Glomerular visceral epithelial cell (primary cell): Measurements from ENCODE around the gene TMEM184B.
"Not testable (repeated sequence)": the region's sequence is repeated elsewhere in the genome, so short reads cannot be mapped to it uniquely, and the experiment has no call there.

ENCODE experiments used
- DNase-seq: peaks from one replicate; pipeline ENCODE4 v3.0.0-alpha.2; 2016; ENCODE audit errors: extremely low spot score

TMEM184B gene

DNA sequence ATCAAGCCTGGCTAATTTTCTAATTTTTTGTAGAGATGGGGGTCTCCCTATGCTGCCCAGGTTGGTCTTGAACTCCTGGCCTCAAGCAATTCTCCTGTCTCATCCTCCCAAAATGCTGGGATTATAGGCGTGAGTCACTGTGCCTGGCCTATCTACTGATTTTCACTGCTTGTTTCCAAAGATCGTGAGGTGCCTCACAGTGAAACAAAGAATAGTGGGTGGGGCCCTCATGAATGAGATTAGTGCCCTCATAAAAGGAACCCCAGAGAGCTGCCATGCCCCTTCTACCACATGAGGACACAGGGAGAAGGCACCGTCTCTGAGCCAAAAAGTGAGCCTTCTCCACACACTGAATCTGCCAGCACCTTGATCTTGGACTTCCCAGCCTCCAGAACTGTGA lies 23.5 kb downstream of the TMEM184B start:
- no peak for DNase-seq

- DNase-seq = no peak
Observed at GRCh38 chr22:38248280-38248679, 24.5 kb downstream of the TMEM184B start.

GRCh38 chr22:38247713-38248112 lies 25.1 kb downstream of the TMEM184B start:
- DNase-seq = no peak

DNA sequence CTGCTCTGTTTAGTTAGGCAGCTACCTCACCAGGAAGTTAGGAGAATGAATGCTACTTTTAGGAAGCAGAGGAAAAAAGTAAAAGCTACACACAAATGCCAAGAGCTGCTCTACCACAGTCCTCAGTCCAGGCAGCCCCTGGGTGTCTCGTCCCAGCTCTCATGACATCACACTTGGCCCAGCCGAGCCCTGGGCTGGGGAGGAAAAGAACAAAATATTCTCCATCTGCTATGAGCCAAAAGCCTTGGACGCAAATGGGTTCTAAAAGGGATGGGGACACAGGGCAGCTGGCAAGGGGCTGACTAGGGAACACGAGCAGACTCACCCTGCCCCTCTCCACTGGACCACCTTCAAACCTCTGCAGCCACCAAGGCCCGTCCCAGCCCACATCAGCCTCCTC lies 26.1 kb downstream of the TMEM184B start:
- no peak for DNase-seq

GRCh38 chr22:38246046-38246658 lies 26.7 kb downstream of the TMEM184B start:
- no peak for DNase-seq

- DNase-seq = no peak
Observed at GRCh38 chr22:38244106-38244505, 28.7 kb downstream of the TMEM184B start.

- no peak for DNase-seq
Observed at GRCh38 chr22:38243007-38243765, 29.6 kb downstream of the TMEM184B start.

GRCh38 chr22:38240734-38241252 lies 32.0 kb downstream of the TMEM184B start:
- DNase-seq = peak; percentile 84

DNA sequence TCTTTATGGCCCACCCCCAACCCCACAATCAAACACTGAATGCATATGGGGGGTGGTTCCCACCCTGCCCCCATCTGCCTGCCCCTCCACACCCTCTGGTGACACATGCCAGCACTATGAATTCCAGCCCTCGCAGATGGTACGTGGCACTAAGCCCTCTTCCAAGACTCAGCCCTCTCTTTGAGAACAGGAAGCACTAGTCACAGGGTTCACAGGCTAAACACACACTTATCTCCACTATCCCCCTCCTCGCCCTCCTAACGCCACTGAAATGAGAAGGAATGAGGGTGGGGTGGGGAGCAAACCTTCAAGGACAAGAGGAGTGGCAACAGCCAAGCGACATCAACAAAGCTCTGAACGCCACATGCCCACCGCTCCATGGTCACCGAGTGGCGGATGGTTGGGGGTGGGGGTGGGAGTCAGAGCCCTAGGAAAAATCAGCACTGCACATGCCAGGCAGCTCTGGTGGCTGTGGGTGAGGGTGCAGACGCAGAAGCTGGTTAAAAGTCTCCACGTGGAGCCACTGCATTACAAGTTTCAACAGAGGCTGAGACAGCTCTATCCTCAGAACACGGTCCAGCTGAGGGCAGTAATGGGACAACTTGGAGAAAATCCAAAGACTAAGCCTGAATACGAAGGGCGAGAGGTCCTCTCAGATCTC lies 33.6 kb downstream of the TMEM184B start:
- DNase-seq = peak; percentile 61

GRCh38 chr22:38238519-38239071 lies 34.2 kb downstream of the TMEM184B start:
- DNase-seq = no peak

GRCh38 chr22:38236786-38237185 lies 36.0 kb downstream of the TMEM184B start:
- no peak for DNase-seq

GRCh38 chr22:38235240-38235850 lies 37.5 kb downstream of the TMEM184B start:
- DNase-seq = no peak

- DNase-seq = not testable (repeated sequence)
Observed at GRCh38 chr22:38233856-38234255, 39.0 kb downstream of the TMEM184B start.

DNA sequence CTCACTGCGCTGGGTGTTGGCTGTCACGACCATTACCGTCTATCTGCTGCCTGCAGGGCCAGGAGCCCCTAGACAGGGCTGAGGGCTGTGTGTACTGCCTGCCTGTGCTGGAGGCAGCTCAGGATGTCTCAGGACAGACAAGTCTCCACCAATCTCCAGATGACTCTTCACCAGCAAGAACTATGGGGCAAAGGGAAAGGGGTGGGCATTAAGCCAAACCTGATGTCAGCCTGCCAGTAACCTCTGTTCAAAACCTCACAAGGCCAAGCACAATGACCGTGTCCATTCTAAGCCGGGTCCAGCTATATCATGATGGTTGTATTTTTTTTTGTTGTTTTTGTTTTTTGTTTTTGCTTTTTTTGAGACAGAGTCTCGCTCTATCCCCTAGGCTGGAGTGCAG lies 39.4 kb downstream of the TMEM184B start:
- DNase-seq = peak; percentile 36

DNA sequence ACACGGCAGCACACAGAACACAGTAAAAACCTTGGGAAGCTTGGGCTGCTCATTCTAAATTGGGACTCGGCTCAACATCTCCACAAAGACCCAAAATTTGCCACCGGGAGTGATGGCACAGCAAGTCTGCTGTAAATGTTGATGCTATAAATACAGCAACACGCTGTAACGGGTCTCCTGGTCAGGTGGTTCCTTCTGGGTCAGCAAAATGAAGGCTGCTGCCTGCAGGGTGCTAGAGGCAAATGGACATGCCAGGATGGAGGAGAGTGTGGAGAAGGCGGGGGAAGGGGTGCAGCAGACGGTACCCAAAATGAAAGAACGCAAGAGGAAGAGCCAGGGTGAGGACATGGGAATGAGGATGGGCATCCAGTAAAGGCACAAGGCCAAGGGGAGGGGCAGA lies 40.6 kb downstream of the TMEM184B start:
- DNase-seq = no peak

DNA sequence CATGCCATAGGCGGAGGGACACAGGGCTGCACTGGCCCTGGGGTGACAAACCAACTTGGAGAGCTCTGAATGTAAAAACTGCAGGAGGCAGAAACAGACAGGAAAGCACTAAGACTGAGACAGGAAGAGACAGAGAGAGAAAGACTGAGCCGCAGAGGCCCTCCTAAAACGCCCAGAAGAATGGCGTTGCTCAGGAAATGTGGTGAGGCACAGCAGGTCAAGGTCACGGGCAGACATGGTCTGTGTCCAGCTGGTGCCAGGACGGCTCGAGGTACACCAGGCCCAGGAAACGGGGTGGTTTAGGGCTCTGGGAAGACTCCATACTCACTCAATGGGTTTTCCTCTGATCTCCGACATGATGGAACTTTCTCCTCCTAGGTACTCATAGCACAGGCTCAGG lies 41.9 kb downstream of the TMEM184B start:
- no peak for DNase-seq

DNA sequence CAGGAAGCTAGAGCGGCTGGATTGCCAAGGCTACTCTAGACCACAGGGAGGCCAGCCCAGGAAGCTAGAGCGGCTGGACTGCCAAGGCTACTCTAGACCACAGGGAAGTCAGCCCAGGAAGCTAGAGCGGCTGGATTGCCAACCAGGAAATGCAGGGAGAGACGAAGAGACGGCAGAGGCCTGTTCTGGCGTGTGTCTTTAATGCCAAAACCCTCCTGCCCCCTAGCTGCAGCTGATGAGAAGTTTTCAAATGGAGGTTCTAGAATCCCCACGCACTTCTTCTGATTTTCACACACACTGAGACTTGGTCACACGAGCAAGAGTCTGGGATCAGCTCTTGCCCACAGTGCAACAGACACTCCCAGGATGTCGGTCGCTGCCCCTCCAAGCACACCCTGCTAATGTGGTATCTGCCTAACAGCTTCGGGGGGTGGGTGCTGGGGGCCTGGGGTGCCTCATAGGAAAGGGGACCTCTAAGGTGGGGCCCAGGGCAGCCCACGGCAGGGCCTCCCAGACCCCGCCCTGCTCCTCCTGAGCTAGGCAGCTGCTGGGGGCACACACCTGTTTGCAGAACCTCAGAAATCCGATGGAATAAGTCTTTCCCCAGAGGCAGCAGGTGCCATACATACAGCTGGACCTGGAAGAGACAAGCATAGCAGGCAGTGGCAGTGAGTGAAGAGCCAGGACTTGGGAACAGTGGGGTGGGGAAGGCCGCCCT lies 42.5 kb downstream of the TMEM184B start:
- DNase-seq = no peak

- DNase-seq = peak; percentile 34
Observed at GRCh38 chr22:38228873-38229740, 43.7 kb downstream of the TMEM184B start.

- DNase-seq = no peak
Observed at GRCh38 chr22:38228326-38228872, 44.4 kb downstream of the TMEM184B start.
